Adrenal gland (tissue), 12 donors: ENCODE measurements around the gene TECPR1. TPM values are rescaled to one million over a fixed set of nuclear protein-coding genes. Genes with fewer than 3 reads are reported as not detected.

Source experiments
- DNase-seq, 7 donors: peaks; one replicate each; pipeline ENCODE4 v3.0.0-alpha.2; 2019 to 2020
- H3K27ac ChIP-seq, 5 donors: fragments of 200-600 bp; sonication (generic) in 4 of 5; 1 replicate in 3 of 5; 2 replicates in 2 of 5; pipeline versions ENCODE4 v1.5.1 to v1.8.0; 2016 to 2020; ENCODE audit warnings: mild to moderate bottlenecking in 1 of 5
- H3K27me3 ChIP-seq: fragments of 200-600 bp; 2 replicates; pipeline ENCODE4 v1.8.0; 2021
- H3K36me3 ChIP-seq, 2 donors: fragments of 200-600 bp; replicated peaks in 1 of 2; 1 replicate in 1 of 2; 2 replicates in 1 of 2; pipeline versions ENCODE4 v1.5.1 to v1.8.0; 2018 to 2022
- H3K4me1 ChIP-seq, 2 donors: fragments of 200-600 bp; replicated peaks in 1 of 2; 1 replicate in 1 of 2; 2 replicates in 1 of 2; pipeline versions ENCODE4 v1.5.1 to v1.8.0; 2018 to 2021
- H3K4me3 ChIP-seq, 4 donors: fragments of 200-600 bp; sonication (generic) in 3 of 4; one replicate each; pipeline ENCODE4 v1.5.1; 2016 to 2018
- H3K9me3 ChIP-seq, 3 donors: fragments of 200-600 bp; sonication (generic) in 1 of 3; replicated peaks in 1 of 3; 1 replicate in 2 of 3; 2 replicates in 1 of 3; pipeline versions ENCODE4 v1.5.1 to v1.8.0; 2016 to 2021
- POLR2A ChIP-seq, 2 donors: fragments of 450-650 bp; IDR thresholded peaks; one replicate each; pipeline ENCODE4 v1.6.1; 2017; ENCODE audit warnings: antibody characterized with exemption in 2 of 2, mild to moderate bottlenecking in 2 of 2, moderate library complexity in 1 of 2
- WGBS, 4 donors: extraction: QIAGEN DNeasy Blood & Tissue Kit in 2 of 4; methylation state at CpG; one replicate each; pipeline versions ENCODE4 v1.1.5 to v1.1.7; 2013 to 2017; 5-methylcytosine and 5-hydroxymethylcytosine counted together
- intact Hi-C, 2 donors: fragments of 100-400 bp; cut with DNase I; formaldehyde crosslinking; loops; one replicate each; pipeline versions ENCODE4 v1.14.1 to v1.15.0; 2022 to 2023
- polyA plus RNA-seq, 3 donors: library from polyadenylated mRNA; stranded (reverse); fragments of 200-250 nt in 2 of 3; fragments of 350-450 nt in 1 of 3; fragmentation: Illumina TruSeq in 1 of 3; extraction: RNeasy Lipid Tissue Mini Kit (QIAGEN cat#74804) in 1 of 3; gene quantifications; one replicate each; pipeline ENCODE4 v1.2.3, GENCODE V29; 2013 to 2014
- total RNA-seq, 9 donors: library from RNA; depleted of rRNA in 4 of 9; stranded (reverse); fragments of >200 nt in 4 of 9; fragments of 120-200 nt in 1 of 9; fragmentation: NEBNext Ultra II Directional in 1 of 9; extraction: Animal tissue kit (Norgen Biotek cat#: 25700) in 1 of 9; gene quantifications; one replicate each; pipeline versions ENCODE4 v1.1.0 to v1.2.4, GENCODE V29; 2013 to 2023
- TF ChIP-seq, protein P1 (sequence below), 6 experiments: fragments of 450-650 bp in 4 of 6; fragments of 200-600 bp in 2 of 6; sonication (generic) in 1 of 6; IDR thresholded peaks; 1 replicate in 5 of 6; 2 replicates in 1 of 6; pipeline versions ENCODE4 v1.5.1 to v1.8.0; 2016 to 2021; ENCODE audit warnings: antibody characterized with exemption in 6 of 6, mild to moderate bottlenecking in 2 of 6, moderate library complexity in 1 of 6
- donor health status: healthy with polysubstance abuse.
- donor health status: Bipolar disorder and iron deficiency.
- donor health status: DM: yes; HTN: yes; CAD: no.
- donor health status: DM: no; HTN: no; CAD: no.
- donor health status: DM: no; HTN: no; CAD: no.
- donor health status: DM: yes; HTN: yes; CAD: no.

TECPR1 gene
- total and polyA plus RNA-seq, 12 donors = 6.2 to 36.4 (median 16.9) TPM

DNA sequence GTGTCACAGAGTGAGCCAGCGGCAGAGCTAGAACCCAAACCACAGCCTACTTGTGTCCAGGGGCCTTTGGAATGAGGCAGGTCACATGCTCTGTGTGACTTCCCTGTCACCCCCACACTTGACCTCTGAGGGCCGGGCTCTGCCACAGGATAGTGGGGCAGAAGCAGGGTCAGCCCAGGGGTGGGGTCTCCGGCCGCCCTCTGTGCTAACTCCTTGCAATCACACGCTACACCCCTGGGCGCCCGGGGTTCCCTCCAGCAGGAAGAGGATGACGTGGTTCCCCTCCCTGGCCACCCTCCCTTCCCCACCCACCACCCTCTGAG is 19.8 kb downstream of the TECPR1 start:
- 94 to 99% (median 95%) methylated on average over 7 to 8 of the region's 8 CpGs; no CpG with 5 or more reads in 1 of the 4 donors for WGBS, 4 donors
- no peak for DNase-seq
- H3K9me3 ChIP-seq = no peaks in the 10 kb centered on the region
- TF ChIP-seq, protein P1, sequence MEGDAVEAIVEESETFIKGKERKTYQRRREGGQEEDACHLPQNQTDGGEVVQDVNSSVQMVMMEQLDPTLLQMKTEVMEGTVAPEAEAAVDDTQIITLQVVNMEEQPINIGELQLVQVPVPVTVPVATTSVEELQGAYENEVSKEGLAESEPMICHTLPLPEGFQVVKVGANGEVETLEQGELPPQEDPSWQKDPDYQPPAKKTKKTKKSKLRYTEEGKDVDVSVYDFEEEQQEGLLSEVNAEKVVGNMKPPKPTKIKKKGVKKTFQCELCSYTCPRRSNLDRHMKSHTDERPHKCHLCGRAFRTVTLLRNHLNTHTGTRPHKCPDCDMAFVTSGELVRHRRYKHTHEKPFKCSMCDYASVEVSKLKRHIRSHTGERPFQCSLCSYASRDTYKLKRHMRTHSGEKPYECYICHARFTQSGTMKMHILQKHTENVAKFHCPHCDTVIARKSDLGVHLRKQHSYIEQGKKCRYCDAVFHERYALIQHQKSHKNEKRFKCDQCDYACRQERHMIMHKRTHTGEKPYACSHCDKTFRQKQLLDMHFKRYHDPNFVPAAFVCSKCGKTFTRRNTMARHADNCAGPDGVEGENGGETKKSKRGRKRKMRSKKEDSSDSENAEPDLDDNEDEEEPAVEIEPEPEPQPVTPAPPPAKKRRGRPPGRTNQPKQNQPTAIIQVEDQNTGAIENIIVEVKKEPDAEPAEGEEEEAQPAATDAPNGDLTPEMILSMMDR (IDR thresholded peaks at IDR 0.05) = no peak
- no peak for TF ChIP-seq POLR2A (IDR thresholded peaks at IDR 0.05)
- no peak overlapping the region for H3K4me3 ChIP-seq
- intact Hi-C loops = no loop called here
- no peaks in the 10 kb centered on the region for H3K36me3 ChIP-seq
- no peak overlapping the region for H3K27ac ChIP-seq
- no peaks in the 10 kb centered on the region for H3K27me3 ChIP-seq
- H3K4me1 ChIP-seq = peaks cover 0 to 3% of the 10 kb centered on the region in 2 donors

DNA sequence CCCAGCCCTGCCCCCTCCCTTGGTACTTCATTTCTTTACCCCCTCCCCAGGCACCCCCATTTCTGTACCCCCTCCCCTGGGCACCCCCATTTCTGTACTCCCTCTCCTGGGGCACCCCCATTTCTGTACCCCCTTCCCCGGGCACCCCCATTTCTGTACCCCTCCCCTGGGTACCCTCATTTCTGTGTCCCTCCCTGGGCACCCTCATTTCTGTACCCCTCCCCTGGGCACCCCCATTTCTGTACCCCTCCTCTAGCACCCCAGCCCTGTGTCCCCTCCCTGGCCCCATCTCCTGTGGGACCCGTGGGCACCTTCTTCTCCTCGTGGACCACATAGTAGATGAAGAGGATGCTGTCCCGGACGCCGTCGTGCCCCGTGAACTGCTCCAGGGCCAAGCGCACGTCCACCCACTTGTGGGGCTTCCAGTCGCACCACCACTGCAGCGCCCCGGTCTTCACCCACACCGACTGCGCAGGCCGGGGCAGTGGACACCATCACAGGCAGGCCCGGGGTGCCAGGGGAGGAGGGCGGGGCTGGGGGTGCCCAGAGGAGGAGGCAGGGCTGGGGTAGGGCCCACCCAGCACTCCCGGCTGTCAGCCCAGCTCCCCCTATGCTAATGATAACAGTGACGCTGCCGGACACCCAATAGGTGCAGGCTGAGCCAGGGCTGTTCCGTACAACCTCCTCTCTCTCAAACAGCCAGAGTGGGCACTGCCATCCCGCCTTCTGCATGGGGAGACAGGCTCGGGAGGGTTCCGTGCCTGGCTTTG is 20.4 kb downstream of the TECPR1 start:
- 86 to 97% (median 95%) methylated on average over 7 to 25 of the region's 25 CpGs for WGBS, 4 donors
- intact Hi-C loops = no loop called here
- TF ChIP-seq, protein P1 (IDR thresholded peaks at IDR 0.05) = no peak
- TF ChIP-seq POLR2A (IDR thresholded peaks at IDR 0.05) = no peak

DNA sequence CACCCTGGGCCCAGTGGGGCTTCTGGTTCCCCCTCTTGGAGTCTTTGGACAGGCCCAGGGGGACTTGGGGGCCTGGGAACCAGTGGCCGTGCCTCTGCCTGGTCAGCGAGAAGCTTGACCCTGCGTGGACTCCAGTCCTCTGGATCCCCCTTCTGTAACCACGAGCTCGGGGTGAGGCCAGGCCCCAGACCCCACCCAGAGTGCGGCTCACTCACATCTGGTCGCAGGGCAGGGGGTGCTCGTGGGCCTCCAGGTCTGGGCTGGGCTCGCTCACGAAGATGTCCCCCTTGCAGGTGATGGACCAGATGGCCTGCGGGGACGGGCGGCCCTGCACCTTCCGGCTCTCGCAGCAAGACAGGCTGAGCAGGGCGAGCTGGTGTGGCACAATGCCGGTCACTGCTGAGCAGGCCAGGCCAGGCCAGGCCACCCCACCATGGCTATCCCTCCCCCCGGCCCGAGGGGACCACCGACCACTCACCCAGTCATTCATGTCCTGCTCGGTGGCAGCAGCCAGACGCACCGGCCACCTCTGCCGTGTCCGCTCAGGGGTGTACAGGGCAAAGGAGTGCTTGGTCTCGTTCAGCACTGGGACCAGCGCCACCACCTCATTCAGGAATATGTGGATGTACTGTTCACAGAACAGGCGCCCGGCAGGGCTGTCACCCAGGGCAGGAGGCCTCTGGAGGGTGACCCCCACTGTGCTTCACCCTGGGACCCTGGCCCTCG is 21.1 kb downstream of the TECPR1 start:
- Histone ChIP-seq H3K27me3 (no peaks in the 10 kb centered on the region), H3K4me1 (peaks cover 0 to 3% of the 10 kb centered on the region in 2 donors), H3K9me3 (no peaks in the 10 kb centered on the region), H3K27ac (no peak overlapping the region), H3K4me3 (no peak overlapping the region), H3K36me3 (no peaks in the 10 kb centered on the region)
- 94 to 100% (median 96%) methylated on average over 1 to 30 of the region's 30 CpGs for WGBS, 4 donors
- DNase-seq = no peak
- TF ChIP-seq POLR2A (IDR thresholded peaks at IDR 0.05) = no peak
- TF ChIP-seq, protein P1 (IDR thresholded peaks at IDR 0.05) = no peak
- intact Hi-C loops = no loop called here

More for the DNA sequence above, 20.4 kb downstream of the TECPR1 start:
- Histone ChIP-seq H3K36me3 (no peaks in the 10 kb centered on the region), H3K27me3 (no peaks in the 10 kb centered on the region), H3K27ac (no peak overlapping the region), H3K4me3 (no peak overlapping the region), H3K4me1 (peaks cover 0 to 3% of the 10 kb centered on the region in 2 donors), H3K9me3 (no peaks in the 10 kb centered on the region)
- no peak for DNase-seq

DNA sequence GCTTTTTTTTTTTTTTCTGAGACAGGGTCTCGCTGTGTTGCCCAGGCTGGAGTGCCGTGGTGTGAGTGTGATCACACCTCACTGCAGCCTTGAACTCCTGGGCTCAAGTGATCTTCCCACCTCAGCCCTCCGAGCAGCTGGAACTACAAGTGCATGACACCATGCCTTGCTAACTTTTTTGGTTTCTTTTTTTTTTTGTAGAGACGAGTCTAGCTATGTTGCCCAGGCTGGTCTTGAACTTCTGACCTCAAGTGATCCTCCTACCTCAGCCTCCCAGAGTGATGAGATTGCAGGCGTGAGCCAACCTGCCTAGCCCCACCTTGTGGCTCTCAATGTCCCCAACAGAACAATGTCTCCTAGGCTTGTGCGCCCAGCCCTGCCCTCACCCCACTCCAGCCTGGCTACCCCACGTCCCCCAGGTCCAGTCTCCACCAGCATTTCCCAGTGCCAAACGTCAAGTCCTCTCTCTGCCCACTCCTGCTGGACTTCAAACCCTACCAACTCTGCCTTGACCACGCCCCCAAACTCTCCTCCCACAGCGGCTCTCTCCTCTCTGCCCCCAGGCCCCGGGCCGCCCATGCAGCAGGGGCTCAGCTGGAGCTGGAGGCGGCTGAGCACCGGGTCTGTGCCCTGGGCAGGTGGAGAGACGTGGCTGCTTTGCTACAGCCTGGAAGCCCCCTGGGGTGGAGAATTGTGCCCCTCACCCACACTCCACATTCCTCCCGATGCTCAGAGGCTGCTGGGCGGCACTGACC is 21.9 kb downstream of the TECPR1 start:
- Histone ChIP-seq H3K27ac (no peak overlapping the region), H3K9me3 (no peaks in the 10 kb centered on the region), H3K4me1 (peaks cover 0 to 3% of the 10 kb centered on the region in 2 donors), H3K27me3 (no peaks in the 10 kb centered on the region), H3K4me3 (no peak overlapping the region), H3K36me3 (no peaks in the 10 kb centered on the region)
- TF ChIP-seq POLR2A (IDR thresholded peaks at IDR 0.05) = no peak
- TF ChIP-seq, protein P1 (IDR thresholded peaks at IDR 0.05) = no peak
- intact Hi-C loops = no loop called here
- no peak for DNase-seq
- 92 to 94% (median 93%) methylated on average over 15 to 17 of the region's 17 CpGs for WGBS, 4 donors
